H1 (cell line): ENCODE data around the gene TARS2. TPM values are rescaled to one million over a fixed set of nuclear protein-coding genes. Genes with fewer than 3 reads are reported as not detected.

ENCODE experiments used
- CTCF ChIA-PET: fragments of 300-600 bp; sonication (Branson Sonifier 250); formaldehyde crosslinking; loops from one replicate; lab custom pipeline; 2021; ENCODE audit not compliant: partially characterized antibody; lab: Charles Lee
- POLR2A ChIA-PET: fragments of 300-600 bp; sonication (Branson Sonifier 250); formaldehyde crosslinking; loops from one replicate; lab custom pipeline; 2021; ENCODE audit warnings: inconsistent platforms; ENCODE audit not compliant: partially characterized antibody; lab: Charles Lee
- DNase-seq, 2 experiments: peaks; one replicate each; pipeline versions ENCODE4 v3.0.0 to v3.0.0-alpha.2; 2010 to 2022; ENCODE audit warnings: low spot score in 2 of 2, low read depth in 1 of 2, mixed read lengths in 1 of 2
- FAIRE-seq: peaks from 2 replicates; lab custom pipeline; 2011; peaks lifted over from hg19 to GRCh38; lab: Jason Lieb, UNC
- H2AFZ ChIP-seq: 2 replicates; pipeline ENCODE4 v1.8.1; 2012; ENCODE audit warnings: low read length, inconsistent platforms
- H2AK5ac ChIP-seq: 2 replicates; pipeline ENCODE4 v1.6.1; 2013; ENCODE audit warnings: low read depth, low read length
- H2BK120ac ChIP-seq: replicated peaks from 2 replicates; pipeline ENCODE3; 2013; ENCODE audit warnings: low read depth, low read length, inconsistent platforms
- H2BK12ac ChIP-seq: 2 replicates; pipeline ENCODE4 v1.6.1; 2013; ENCODE audit warnings: low read depth, low read length
- H2BK15ac ChIP-seq: 2 replicates; pipeline ENCODE4 v1.6.1; 2013; ENCODE audit warnings: low read length
- H2BK20ac ChIP-seq: 2 replicates; pipeline ENCODE4 v1.6.1; 2013; ENCODE audit warnings: low read length
- H2BK5ac ChIP-seq: 2 replicates; pipeline ENCODE4 v1.6.1; 2013; ENCODE audit warnings: low read depth, low read length
- H3K14ac ChIP-seq: 2 replicates; pipeline ENCODE4 v1.6.1; 2013; ENCODE audit warnings: inconsistent platforms; ENCODE audit not compliant: insufficient read length
- H3K18ac ChIP-seq: 2 replicates; pipeline ENCODE4 v1.6.1; 2013; ENCODE audit warnings: low read length; ENCODE audit errors: extremely low read depth
- H3K23ac ChIP-seq: 2 replicates; pipeline ENCODE4 v1.6.1; 2013; ENCODE audit warnings: inconsistent platforms; ENCODE audit not compliant: insufficient read length
- H3K23me2 ChIP-seq: 2 replicates; pipeline ENCODE4 v1.6.1; 2013; ENCODE audit warnings: low read depth, low read length
- H3K27ac ChIP-seq: 2 replicates; pipeline ENCODE4 v1.6.1; 2011; ENCODE audit warnings: low read depth, low read length, inconsistent platforms
- H3K27me3 ChIP-seq, 4 experiments: replicated peaks in 1 of 4; 1 replicate in 1 of 4; 2 replicates in 3 of 4; pipeline versions ENCODE4 v1.6.1 to v1.8.1; 2011 to 2013; ENCODE audit warnings: low read length in 3 of 4, mild to moderate bottlenecking in 3 of 4, inconsistent platforms in 2 of 4, mixed read lengths in 2 of 4, moderate library complexity in 1 of 4; ENCODE audit not compliant: control insufficient read depth in 3 of 4, insufficient read depth in 3 of 4; ENCODE audit errors: extremely low read depth in 1 of 4
- H3K36me3 ChIP-seq, 4 experiments: 2 replicates each; pipeline versions ENCODE4 v1.6.1 to v1.8.1; 2011 to 2013; ENCODE audit warnings: mild to moderate bottlenecking in 4 of 4, low read length in 3 of 4, moderate library complexity in 2 of 4, control low read depth in 1 of 4, inconsistent platforms in 1 of 4; ENCODE audit not compliant: insufficient read depth in 4 of 4, control insufficient read depth in 2 of 4
- H3K4ac ChIP-seq: replicated peaks from 2 replicates; pipeline ENCODE3; 2013; ENCODE audit warnings: low read length, low read depth, mixed read lengths, inconsistent platforms; ENCODE audit not compliant: insufficient read length
- H3K4me1 ChIP-seq, 4 experiments: replicated peaks in 1 of 4; 1 replicate in 1 of 4; 2 replicates in 3 of 4; pipeline versions ENCODE4 v1.6.1 to v1.8.1; 2011 to 2013; ENCODE audit warnings: low read length in 3 of 4, inconsistent platforms in 2 of 4, mixed read lengths in 1 of 4; ENCODE audit not compliant: insufficient read depth in 4 of 4, control insufficient read depth in 3 of 4
- H3K4me2 ChIP-seq, 2 experiments: 2 replicates each; pipeline versions ENCODE4 v1.6.1 to v1.8.1; 2011 to 2013; ENCODE audit warnings: low read depth in 2 of 2, low read length in 2 of 2, control low read depth in 1 of 2, inconsistent platforms in 1 of 2, mild to moderate bottlenecking in 1 of 2; ENCODE audit not compliant: insufficient read depth in 1 of 2
- H3K4me3 ChIP-seq, 4 experiments: fragments of 200-600, 300-600 bp in 1 of 4; sonication (generic), shearing (Covaris generic), sonication (Bioruptor Twin) in 1 of 4; 2 replicates each; pipeline versions ENCODE4 v1.5.1 to v1.8.1; 2011 to 2016; ENCODE audit warnings: low read length in 4 of 4, low read depth in 3 of 4, control low read depth in 2 of 4, inconsistent platforms in 2 of 4, mild to moderate bottlenecking in 2 of 4, mixed read lengths in 1 of 4, moderate library complexity in 1 of 4; ENCODE audit not compliant: insufficient read depth in 2 of 4; ENCODE audit errors: extremely low read depth in 1 of 4
- H3K56ac ChIP-seq: replicated peaks from 2 replicates; pipeline ENCODE3; 2013; ENCODE audit warnings: low read depth, mild to moderate bottlenecking, mixed read lengths, low read length, inconsistent platforms; ENCODE audit not compliant: insufficient read length
- H3K79me1 ChIP-seq: 2 replicates; pipeline ENCODE4 v1.6.1; 2013; ENCODE audit warnings: low read depth, low read length, control low read depth
- H3K79me2 ChIP-seq, 2 experiments: 2 replicates each; pipeline versions ENCODE4 v1.6.1 to v1.8.1; 2012 to 2013; ENCODE audit warnings: low read length in 2 of 2, mild to moderate bottlenecking in 2 of 2, inconsistent platforms in 1 of 2; ENCODE audit not compliant: insufficient read depth in 2 of 2, control insufficient read depth in 1 of 2
- H3K9ac ChIP-seq, 4 experiments: replicated peaks in 1 of 4; 1 replicate in 1 of 4; 2 replicates in 3 of 4; pipeline versions ENCODE4 v1.6.1 to v1.8.1; 2011 to 2013; ENCODE audit warnings: low read depth in 3 of 4, low read length in 3 of 4, control low read depth in 2 of 4, mild to moderate bottlenecking in 2 of 4, moderate library complexity in 2 of 4, inconsistent platforms in 1 of 4; ENCODE audit errors: extremely low read depth in 1 of 4
- H3K9me3 ChIP-seq, 2 experiments: 2 replicates each; pipeline versions ENCODE4 v1.6.1 to v1.8.1; 2012 to 2013; ENCODE audit warnings: mild to moderate bottlenecking in 2 of 2, moderate library complexity in 2 of 2, control low read depth in 1 of 2, inconsistent platforms in 1 of 2, low read depth in 1 of 2, low read length in 1 of 2, mixed read lengths in 1 of 2; ENCODE audit not compliant: insufficient read depth in 2 of 2
- H4K20me1 ChIP-seq, 2 experiments: replicated peaks in 1 of 2; 2 replicates each; pipeline versions ENCODE3 to v1.8.1; 2011 to 2013; ENCODE audit warnings: inconsistent platforms in 2 of 2, low read length in 2 of 2, mild to moderate bottlenecking in 1 of 2; ENCODE audit not compliant: insufficient read depth in 2 of 2, control insufficient read depth in 1 of 2
- H4K5ac ChIP-seq: 2 replicates; pipeline ENCODE4 v1.6.1; 2013; ENCODE audit warnings: low read length, low read depth, mixed read lengths, inconsistent platforms; ENCODE audit not compliant: insufficient read length
- H4K8ac ChIP-seq: 2 replicates; pipeline ENCODE4 v1.8.0; 2013; ENCODE audit warnings: mild to moderate bottlenecking, moderate library complexity, low read length, inconsistent platforms; ENCODE audit not compliant: insufficient read depth; ENCODE audit errors: extremely low read depth
- H4K91ac ChIP-seq: replicated peaks from 2 replicates; pipeline ENCODE3; 2013; ENCODE audit warnings: low read length, mixed read lengths, inconsistent platforms; ENCODE audit not compliant: insufficient read length
- BCL11A ChIP-seq, 2 experiments: IDR thresholded peaks; one replicate each; pipeline ENCODE4 v1.6.1; 2011; ENCODE audit warnings: low read depth in 2 of 2, low read length in 2 of 2, mild to moderate bottlenecking in 2 of 2
- CTCF ChIP-seq, 3 experiments: IDR thresholded peaks; 1 replicate in 2 of 3; 2 replicates in 1 of 3; pipeline versions ENCODE4 v1.5.1 to v1.6.1; 2011; ENCODE audit warnings: low read length in 3 of 3, mild to moderate bottlenecking in 3 of 3, inconsistent platforms in 2 of 3, low read depth in 1 of 3, moderate library complexity in 1 of 3; ENCODE audit not compliant: insufficient read depth in 1 of 3; ENCODE audit errors: control extremely low read depth in 1 of 3
- KDM4A ChIP-seq: IDR thresholded peaks from one replicate; pipeline ENCODE4 v1.7.1; 2012; ENCODE audit warnings: low read depth, mild to moderate bottlenecking, moderate library complexity, low read length, inconsistent platforms; ENCODE audit not compliant: severe bottlenecking
- WGBS, 2 experiments: shearing (Covaris generic) in 1 of 2; methylation state at CpG; one replicate each; pipeline versions ENCODE4 v1.1.6 to v1.1.7; 2013 to 2015; ENCODE audit warnings: low lambda C conversion rate in 2 of 2, mixed read lengths in 2 of 2, inconsistent platforms in 1 of 2, low coverage in 1 of 2, missing lambda C conversion rate in 1 of 2; ENCODE audit not compliant: insufficient replicate concordance in 2 of 2, insufficient coverage in 1 of 2, insufficient read length in 1 of 2; ENCODE audit errors: extremely low coverage in 1 of 2, missing lambda C conversion rate in 1 of 2; 5-methylcytosine and 5-hydroxymethylcytosine counted together
- polyA plus RNA-seq, 7 experiments: library from polyadenylated mRNA; depleted of rRNA in 3 of 7; stranded (reverse) in 5 of 7; unstranded in 2 of 7; fragments of >200 nt in 5 of 7; fragments of 200-250 nt in 2 of 7; gene quantifications; 1 replicate in 5 of 7; 2 replicates in 1 of 7; 4 replicates in 1 of 7; pipeline versions ENCODE4 v1.2.1 to v1.2.3, GENCODE V29; 2011 to 2013; ENCODE audit warnings: missing spikeins in 2 of 7, mixed read lengths in 2 of 7
- total RNA-seq: library from RNA; stranded (reverse); fragmentation: NEBNext Ultra II Directional; extraction: Animal tissue kit (Norgen Biotek cat#: 25700); gene quantifications from 2 replicates; pipeline ENCODE4 v1.2.1, GENCODE V29; 2021

TARS2 gene
- total and polyA plus RNA-seq, 2 of the 8 experiments (the other 6 are each of a cell fraction or from before 2014, with no cell fraction given): 38.9 to 39.1 TPM

- Histone ChIP-seq H2AFZ (no peak overlapping the region), H3K9ac (no peak overlapping the region), H3K79me2 (no peaks in the 10 kb centered on the region), H3K14ac (no peak overlapping the region), H3K4me2 (no peak overlapping the region), H3K23ac (no peak overlapping the region)
- WGBS, 2 experiments: 76% methylated on average over 4 of the region's 4 CpGs; no CpG with 5 or more reads in 1 of the 2 experiments
- TF ChIP-seq KDM4A (no peak), BCL11A (IDR thresholded peaks at IDR 0.05; ENCODE audit: low read depth in 2 of 2, low read length in 2 of 2) (no peak), CTCF (IDR thresholded peaks at IDR 0.05; ENCODE audit: control extremely low read depth in 1 of 3, insufficient read depth in 1 of 3, low read depth in 1 of 3, low read length in 3 of 3) (no peak)
- TF ChIP-seq, all 59 proteins: peak for 0
- POLR2A ChIA-PET: interaction anchor here (0.9 kb wide), 1 partner anchor 8 kb away, joined by 3 read pairs; the partner anchor contains the start of gene TARS2
- H4K20me1 ChIP-seq: peaks cover 0 to 2% of the 10 kb centered on the region in 2 experiments
- H3K18ac ChIP-seq: no peak overlapping the region
- FAIRE-seq: no peak
- no peak overlapping the region for H4K5ac ChIP-seq
- no peak overlapping the region for H3K27ac ChIP-seq
- H2BK5ac ChIP-seq: no peak overlapping the region
- no peaks in the 10 kb centered on the region for H3K79me1 ChIP-seq
- no peaks in the 10 kb centered on the region for H3K27me3 ChIP-seq
- no peak overlapping the region for H3K4ac ChIP-seq
- H2BK20ac ChIP-seq: no peak overlapping the region
- H2AK5ac ChIP-seq: no peak overlapping the region
- H3K9me3 ChIP-seq: no peaks in the 10 kb centered on the region
- H2BK120ac ChIP-seq: no peak overlapping the region
- no peak overlapping the region for H2BK15ac ChIP-seq
- H3K4me3 ChIP-seq: no peak overlapping the region
- no peaks in the 10 kb centered on the region for H3K23me2 ChIP-seq
- no peak for DNase-seq
- no peak overlapping the region for H4K8ac ChIP-seq
- no peaks in the 10 kb centered on the region for H3K36me3 ChIP-seq
- CTCF ChIA-PET: interaction anchor here (0.6 kb wide), 2 partner anchors 101 to 286 kb away, joined by 3 read pairs; no protein-coding TSS in a partner anchor
- H3K56ac ChIP-seq: no peak overlapping the region
- H4K91ac ChIP-seq: no peak overlapping the region
- H3K4me1 ChIP-seq: no peaks in the 10 kb centered on the region
- no peak overlapping the region for H2BK12ac ChIP-seq
Measured at GRCh38 chr1:150479370-150479769, 7.8 kb upstream of the TARS2 start.
